Breast epithelium (tissue), 3 donors: ENCODE results near the gene MYLK3.

Experiments used
- CTCF ChIP-seq, 3 donors: fragments of 450-650 bp; IDR thresholded peaks; one replicate each; pipeline ENCODE4 v1.5.1; 2016 to 2017; ENCODE audit warnings: antibody characterized with exemption in 3 of 3, mild to moderate bottlenecking in 3 of 3, moderate library complexity in 3 of 3
- POLR2A ChIP-seq: fragments of 450-650 bp; IDR thresholded peaks from one replicate; pipeline ENCODE4 v1.6.1; 2016; ENCODE audit warnings: antibody characterized with exemption, mild to moderate bottlenecking, moderate library complexity
- POLR2AphosphoS5 ChIP-seq, 3 donors: sonication (generic); formaldehyde crosslinking; IDR thresholded peaks; one replicate each; pipeline ENCODE4 v1.6.1; 2017; ENCODE audit warnings: antibody characterized with exemption in 3 of 3

GRCh38 chr16:46689365-46690280, 58.5 kb downstream of the MYLK3 start, which contains the start of gene ORC6:
- TF ChIP-seq CTCF (IDR thresholded peaks at IDR 0.05), result no peak
- no peak for TF ChIP-seq POLR2A
- peak in 1 of 3 donors; percentile 48 for TF ChIP-seq POLR2AphosphoS5 (IDR thresholded peaks at IDR 0.05)
